RWPE2 (cell line): ENCODE results near the gene DDX28.
A peak's percentile ranks its signal among the peaks of the same experiment; 100 is the strongest.
"Not testable (repeated sequence)": the region's sequence is repeated elsewhere in the genome, so short reads cannot be mapped to it uniquely, and the experiment has no call there.

ENCODE experiments used
- ATAC-seq: fragments of 200-7000 bp; cut with Tn5 transposase; 3 replicates; pipeline ENCODE4 v1.9.1; 2021; ENCODE audit warnings: low read depth
- DNase-seq: peaks from one replicate; pipeline ENCODE4 v3.0.0-alpha.2; 2020; ENCODE audit warnings: low spot score
- H3K27ac ChIP-seq: fragments of 450-650 bp; 2 replicates; pipeline ENCODE4 v1.5.1; 2017; ENCODE audit warnings: mild to moderate bottlenecking; ENCODE audit not compliant: poor library complexity, severe bottlenecking
- H3K27me3 ChIP-seq: fragments of 250-450 bp; sonication (Bioruptor Pico); 2 replicates; pipeline ENCODE4 v1.5.1; 2021; ENCODE audit warnings: mild to moderate bottlenecking, moderate library complexity; ENCODE audit not compliant: insufficient read depth, poor library complexity, severe bottlenecking
- H3K36me3 ChIP-seq: fragments of 250-450 bp; sonication (Bioruptor Pico); 2 replicates; pipeline ENCODE4 v1.5.1; 2020; ENCODE audit warnings: low read depth, mild to moderate bottlenecking, moderate library complexity
- H3K4me1 ChIP-seq: fragments of 250-450 bp; sonication (Bioruptor Pico); 2 replicates; pipeline ENCODE4 v1.5.1; 2021; ENCODE audit warnings: mild to moderate bottlenecking, moderate library complexity; ENCODE audit not compliant: insufficient read depth, poor library complexity, severe bottlenecking
- H3K4me3 ChIP-seq: fragments of 250-450 bp; sonication (Bioruptor Pico); 2 replicates; pipeline ENCODE4 v1.5.1; 2021; ENCODE audit warnings: mild to moderate bottlenecking, moderate library complexity; ENCODE audit not compliant: severe bottlenecking
- H3K9me3 ChIP-seq: fragments of 250-450 bp; sonication (Bioruptor Pico); 2 replicates; pipeline ENCODE4 v1.5.1; 2021; ENCODE audit warnings: mild to moderate bottlenecking, moderate library complexity; ENCODE audit not compliant: severe bottlenecking
- TF ChIP-seq, protein P1 (sequence below): fragments of 450-650 bp; IDR thresholded peaks from one replicate; pipeline ENCODE4 v1.5.1; 2017; ENCODE audit warnings: mild to moderate bottlenecking, moderate library complexity; ENCODE audit not compliant: poor library complexity, severe bottlenecking

The DDX28 gene

DNA sequence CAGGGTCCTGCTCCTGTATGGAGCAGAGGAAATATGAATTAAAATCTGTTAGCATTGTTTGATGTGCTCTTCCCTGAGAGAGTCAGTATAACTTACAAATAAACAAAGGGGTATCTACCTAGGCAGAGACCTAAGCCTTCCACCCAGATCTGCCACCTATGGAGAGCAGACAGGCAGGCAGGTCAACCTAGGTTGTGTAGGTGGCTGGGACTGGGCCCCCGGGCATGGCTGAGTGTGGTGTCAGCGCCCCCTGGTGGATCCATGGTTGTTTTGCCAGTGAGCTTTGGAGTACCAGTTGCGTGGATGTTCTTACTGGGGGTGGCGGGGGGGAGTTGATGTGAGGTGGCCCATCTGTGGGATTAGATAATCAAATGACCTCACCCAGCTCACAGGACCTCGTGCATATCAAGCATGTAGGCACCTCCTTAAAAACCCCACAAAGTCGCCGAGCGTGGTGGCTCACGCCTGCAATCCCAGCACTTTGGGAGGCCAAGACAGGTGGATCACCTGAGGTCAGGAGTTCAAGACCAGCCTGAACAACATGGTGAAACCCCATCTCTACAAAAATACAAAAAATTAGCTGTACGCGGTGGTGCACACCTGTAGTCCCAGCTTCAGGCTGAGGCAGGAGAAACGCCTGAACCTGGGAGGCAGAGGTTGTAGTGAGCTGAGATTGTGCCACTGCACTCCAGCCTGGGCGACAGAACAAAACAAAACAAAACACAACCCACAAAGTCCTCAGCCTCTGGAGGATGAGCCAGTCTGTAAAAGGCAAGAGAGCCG lies 17.7 kb upstream of the DDX28 start:
- TF ChIP-seq, protein P1, sequence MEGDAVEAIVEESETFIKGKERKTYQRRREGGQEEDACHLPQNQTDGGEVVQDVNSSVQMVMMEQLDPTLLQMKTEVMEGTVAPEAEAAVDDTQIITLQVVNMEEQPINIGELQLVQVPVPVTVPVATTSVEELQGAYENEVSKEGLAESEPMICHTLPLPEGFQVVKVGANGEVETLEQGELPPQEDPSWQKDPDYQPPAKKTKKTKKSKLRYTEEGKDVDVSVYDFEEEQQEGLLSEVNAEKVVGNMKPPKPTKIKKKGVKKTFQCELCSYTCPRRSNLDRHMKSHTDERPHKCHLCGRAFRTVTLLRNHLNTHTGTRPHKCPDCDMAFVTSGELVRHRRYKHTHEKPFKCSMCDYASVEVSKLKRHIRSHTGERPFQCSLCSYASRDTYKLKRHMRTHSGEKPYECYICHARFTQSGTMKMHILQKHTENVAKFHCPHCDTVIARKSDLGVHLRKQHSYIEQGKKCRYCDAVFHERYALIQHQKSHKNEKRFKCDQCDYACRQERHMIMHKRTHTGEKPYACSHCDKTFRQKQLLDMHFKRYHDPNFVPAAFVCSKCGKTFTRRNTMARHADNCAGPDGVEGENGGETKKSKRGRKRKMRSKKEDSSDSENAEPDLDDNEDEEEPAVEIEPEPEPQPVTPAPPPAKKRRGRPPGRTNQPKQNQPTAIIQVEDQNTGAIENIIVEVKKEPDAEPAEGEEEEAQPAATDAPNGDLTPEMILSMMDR = peak; percentile 92
- H3K4me3 ChIP-seq = no peak overlapping the region
- no peaks in the 10 kb centered on the region for H3K27me3 ChIP-seq
- DNase-seq (peak; percentile 78), ATAC-seq (peak; percentile 94)
- no peaks in the 10 kb centered on the region for H3K9me3 ChIP-seq
- H3K4me1 ChIP-seq = no peaks in the 10 kb centered on the region
- H3K27ac ChIP-seq = no peak overlapping the region
- peaks cover 62% of the 10 kb centered on the region for H3K36me3 ChIP-seq

DNA sequence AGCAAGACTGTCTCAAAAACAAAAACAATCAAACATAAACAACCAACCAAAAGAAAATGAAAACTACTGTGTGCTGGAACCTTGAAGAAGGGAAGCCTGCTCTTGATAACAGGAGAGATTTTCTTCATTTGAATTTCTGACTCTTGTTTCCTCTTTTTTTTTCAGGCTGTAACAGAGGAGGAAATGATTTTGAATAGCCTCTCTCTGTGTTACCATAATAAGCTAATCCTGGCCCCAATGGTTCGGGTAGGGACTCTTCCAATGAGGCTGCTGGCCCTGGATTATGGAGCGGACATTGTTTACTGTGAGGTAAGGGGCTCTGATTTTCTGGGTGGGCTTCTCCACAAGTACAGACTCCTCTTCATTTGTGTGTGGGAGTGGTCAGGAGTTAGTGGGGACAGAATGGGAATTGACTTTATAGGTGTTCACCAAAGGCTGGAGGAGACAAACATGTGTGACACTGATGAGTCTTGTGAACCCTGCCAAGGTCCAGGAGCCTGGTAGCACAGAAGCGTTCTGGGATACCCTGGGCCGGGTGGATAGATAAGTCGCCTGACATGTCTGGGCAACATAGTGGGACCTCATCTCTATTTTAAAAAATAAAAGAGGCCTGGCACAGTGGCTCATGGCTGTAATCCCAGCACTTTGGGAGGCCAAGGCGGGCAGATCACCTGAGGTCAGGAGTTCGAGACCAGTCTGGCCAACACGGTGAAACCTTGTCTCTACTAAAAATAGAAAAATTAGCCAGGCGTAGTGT lies 15.0 kb upstream of the DDX28 start:
- no peak for ATAC-seq
- Histone ChIP-seq H3K27ac (no peak overlapping the region), H3K4me1 (no peaks in the 10 kb centered on the region), H3K27me3 (no peaks in the 10 kb centered on the region), H3K9me3 (no peaks in the 10 kb centered on the region), H3K36me3 (peaks cover 49% of the 10 kb centered on the region), H3K4me3 (no peak overlapping the region)
- TF ChIP-seq, protein P1 = no peak
- DNase-seq = no peak

DNA sequence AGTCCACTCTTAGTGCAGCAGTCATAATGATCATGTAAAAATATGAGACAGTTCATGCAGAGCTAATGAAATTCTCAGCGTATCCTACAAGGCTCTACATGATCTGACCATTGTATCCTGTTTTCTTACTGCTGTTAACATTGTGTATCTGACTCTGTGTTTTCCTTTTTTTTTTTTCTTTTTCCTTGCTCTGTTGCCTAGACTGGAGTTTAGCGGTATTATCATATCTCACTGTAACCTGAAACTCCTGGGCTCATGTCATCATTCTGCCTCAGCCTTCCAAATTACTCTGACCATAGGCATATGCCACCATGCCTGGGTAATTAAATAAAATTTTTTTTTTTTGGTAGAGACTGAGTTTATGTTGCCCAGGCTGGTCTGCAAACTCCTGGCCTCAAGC lies 12.2 kb upstream of the DDX28 start:
- no peak for ATAC-seq
- H3K27me3 ChIP-seq = no peaks in the 10 kb centered on the region
- no peak overlapping the region for H3K4me3 ChIP-seq
- H3K9me3 ChIP-seq = no peaks in the 10 kb centered on the region
- TF ChIP-seq, protein P1 = no peak
- peaks cover 8% of the 10 kb centered on the region for H3K4me1 ChIP-seq
- no peak overlapping the region for H3K27ac ChIP-seq
- peaks cover 34% of the 10 kb centered on the region for H3K36me3 ChIP-seq
- no peak for DNase-seq

DNA sequence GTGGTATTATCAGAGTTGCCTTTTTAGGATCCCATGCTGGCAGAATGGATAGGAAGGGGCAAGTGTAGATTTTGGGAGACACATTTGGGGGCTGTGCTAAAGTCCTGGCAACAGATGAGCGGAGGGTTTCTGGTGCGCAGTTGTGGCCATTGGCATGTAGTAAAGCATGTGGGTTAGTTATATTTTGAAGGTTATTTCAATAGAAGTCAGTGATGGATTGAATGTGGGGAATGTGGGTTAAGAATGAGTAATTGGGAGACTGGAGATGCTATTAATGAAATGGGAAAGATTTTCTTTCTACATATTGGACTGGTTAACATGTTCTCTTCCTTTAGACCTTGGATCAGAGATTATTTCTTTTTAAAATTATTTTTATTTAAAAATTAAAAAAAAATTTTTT lies 10.1 kb upstream of the DDX28 start:
- Histone ChIP-seq H3K4me3 (no peak overlapping the region), H3K27ac (no peak overlapping the region), H3K4me1 (peaks cover 8% of the 10 kb centered on the region), H3K27me3 (no peaks in the 10 kb centered on the region), H3K36me3 (peaks cover 28% of the 10 kb centered on the region), H3K9me3 (no peaks in the 10 kb centered on the region)
- TF ChIP-seq, protein P1 = no peak
- DNase-seq = no peak
- ATAC-seq = no peak

DNA sequence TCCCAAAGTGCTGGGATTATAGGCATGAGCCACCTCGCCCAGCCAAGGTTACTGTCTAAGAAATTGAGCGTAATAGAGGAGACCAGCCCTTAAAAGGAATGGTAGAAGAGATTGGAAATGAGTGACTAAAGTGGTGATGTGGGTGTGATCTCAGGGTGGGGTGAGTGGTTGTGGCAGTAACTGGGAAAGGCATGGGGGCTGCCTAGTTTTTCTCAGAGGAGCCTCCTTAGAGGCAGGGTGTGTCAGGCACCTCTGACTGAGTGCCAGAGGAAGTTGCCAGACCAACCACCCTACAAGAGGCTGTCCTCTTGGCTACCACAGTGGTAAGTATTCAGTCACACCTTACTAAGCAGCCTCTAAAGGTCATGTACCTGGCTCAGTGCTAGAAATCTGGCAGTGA lies 8.9 kb upstream of the DDX28 start:
- Histone ChIP-seq H3K27ac (peak overlapping the region; percentile 24), H3K4me1 (peaks cover 8% of the 10 kb centered on the region), H3K9me3 (no peaks in the 10 kb centered on the region), H3K36me3 (peaks cover 30% of the 10 kb centered on the region), H3K4me3 (no peak overlapping the region), H3K27me3 (no peaks in the 10 kb centered on the region)
- no peak for DNase-seq
- ATAC-seq = peak; percentile 79
- TF ChIP-seq, protein P1 = no peak

DNA sequence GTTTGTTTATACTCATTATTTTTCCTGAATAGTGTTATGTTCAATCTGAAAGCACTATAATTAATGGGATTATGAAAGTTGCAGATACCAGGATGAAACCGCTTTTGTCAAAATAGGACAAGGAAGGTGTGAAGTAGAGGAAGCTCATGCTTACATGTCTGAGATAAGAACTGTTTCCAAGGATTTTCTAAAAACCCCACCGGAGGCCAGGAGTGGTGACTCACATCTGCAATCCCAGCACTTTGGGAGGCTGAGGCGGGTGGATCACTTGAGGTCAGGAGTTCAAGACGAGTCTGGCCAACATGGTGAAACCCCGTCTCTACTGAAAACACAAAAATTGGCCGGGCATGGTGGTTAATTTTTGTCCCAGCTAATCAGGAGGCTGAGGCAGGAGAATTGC lies 7.1 kb upstream of the DDX28 start:
- H3K27ac ChIP-seq, H3K4me3 ChIP-seq, H3K27me3 ChIP-seq, ATAC-seq, H3K9me3 ChIP-seq, H3K4me1 ChIP-seq, DNase-seq: not testable (repeated sequence)
- H3K36me3 ChIP-seq = peaks cover 47% of the 10 kb centered on the region
